Stimulated activated CD4-positive, alpha-beta T cell treated with anti-CD3 and anti-CD28 coated beads, Interleukin-1b, Interleukin-23, amount 100 ng/mL, for 24 hours (primary cell): ENCODE results near the gene IL1R1.

Source experiments
- DNase-seq, 4 experiments: peaks; one replicate each; pipeline ENCODE4 v3.0.0-alpha.2; 2020; ENCODE audit warnings: low read depth in 4 of 4, low spot score in 1 of 4

Gene IL1R1

GRCh38 chr2:102197389-102198137 is 55.0 kb downstream of the IL1R1 start:
- DNase-seq: no peak

DNA sequence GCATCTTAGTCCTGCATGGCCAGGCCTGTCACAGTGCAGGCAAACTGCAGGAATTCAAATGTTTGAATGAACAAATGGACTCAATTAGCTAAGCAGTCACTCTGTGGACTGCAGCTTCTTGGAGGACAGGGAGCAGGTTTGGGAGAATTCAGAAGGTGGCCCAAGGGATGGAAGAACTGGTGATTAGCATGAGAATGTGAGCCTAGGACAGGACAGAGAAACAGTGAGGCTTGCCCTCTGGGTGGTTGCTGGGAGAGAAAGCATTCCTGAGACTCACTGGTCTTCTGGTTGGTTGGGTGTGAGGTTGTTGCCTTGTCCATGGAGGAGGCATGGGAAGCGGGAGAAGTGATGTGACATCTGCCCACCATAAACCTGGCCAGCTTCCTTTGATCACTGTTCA is 58.0 kb downstream of the IL1R1 start:
- DNase-seq: no peak

- DNase-seq: no peak
These were observed 62.1 kb downstream of the IL1R1 start for GRCh38 chr2:102204638-102205037.

- DNase-seq: no peak
These were observed 64.3 kb downstream of the IL1R1 start for GRCh38 chr2:102206666-102207341.

GRCh38 chr2:102208774-102209173 is 66.2 kb downstream of the IL1R1 start:
- no peak for DNase-seq

DNA sequence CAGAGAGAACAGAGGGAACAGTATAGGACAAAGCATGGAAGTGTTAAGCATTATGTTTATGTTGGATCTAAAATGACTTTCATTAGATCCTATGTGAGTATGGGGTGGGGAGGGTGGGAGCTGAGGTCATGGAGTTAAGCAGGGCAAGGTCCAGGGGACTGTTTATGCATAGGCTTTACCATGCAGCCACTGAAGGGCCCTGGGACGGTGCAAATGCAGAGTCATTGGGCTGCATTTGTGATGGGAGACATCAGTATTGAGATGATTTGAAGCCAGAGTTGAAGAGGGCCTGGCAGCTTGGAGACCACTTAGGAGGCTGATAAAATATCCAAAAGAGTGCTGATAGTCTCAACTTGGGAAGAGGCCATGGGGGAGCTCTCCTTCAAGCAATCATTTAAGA is 66.9 kb downstream of the IL1R1 start:
- no peak for DNase-seq

DNA sequence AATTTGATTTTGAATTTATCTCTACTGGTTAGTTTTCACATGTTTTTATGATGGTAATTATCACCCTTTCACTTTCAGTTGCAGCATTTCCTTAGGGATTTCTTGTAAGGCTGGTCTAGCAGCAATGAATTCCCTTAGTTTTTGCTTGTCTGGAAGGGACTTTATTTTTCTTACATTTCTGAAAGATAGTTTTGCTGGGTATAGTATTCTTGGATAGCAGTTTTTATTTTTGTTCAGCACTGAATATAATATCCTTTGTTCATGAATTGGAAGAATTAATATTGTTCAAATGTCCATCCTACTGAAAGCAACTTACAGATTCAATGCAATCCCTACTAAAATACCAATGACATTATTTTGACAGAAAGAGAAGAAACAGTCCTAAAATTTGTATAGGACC is 74.5 kb downstream of the IL1R1 start:
- no peak for DNase-seq

DNA sequence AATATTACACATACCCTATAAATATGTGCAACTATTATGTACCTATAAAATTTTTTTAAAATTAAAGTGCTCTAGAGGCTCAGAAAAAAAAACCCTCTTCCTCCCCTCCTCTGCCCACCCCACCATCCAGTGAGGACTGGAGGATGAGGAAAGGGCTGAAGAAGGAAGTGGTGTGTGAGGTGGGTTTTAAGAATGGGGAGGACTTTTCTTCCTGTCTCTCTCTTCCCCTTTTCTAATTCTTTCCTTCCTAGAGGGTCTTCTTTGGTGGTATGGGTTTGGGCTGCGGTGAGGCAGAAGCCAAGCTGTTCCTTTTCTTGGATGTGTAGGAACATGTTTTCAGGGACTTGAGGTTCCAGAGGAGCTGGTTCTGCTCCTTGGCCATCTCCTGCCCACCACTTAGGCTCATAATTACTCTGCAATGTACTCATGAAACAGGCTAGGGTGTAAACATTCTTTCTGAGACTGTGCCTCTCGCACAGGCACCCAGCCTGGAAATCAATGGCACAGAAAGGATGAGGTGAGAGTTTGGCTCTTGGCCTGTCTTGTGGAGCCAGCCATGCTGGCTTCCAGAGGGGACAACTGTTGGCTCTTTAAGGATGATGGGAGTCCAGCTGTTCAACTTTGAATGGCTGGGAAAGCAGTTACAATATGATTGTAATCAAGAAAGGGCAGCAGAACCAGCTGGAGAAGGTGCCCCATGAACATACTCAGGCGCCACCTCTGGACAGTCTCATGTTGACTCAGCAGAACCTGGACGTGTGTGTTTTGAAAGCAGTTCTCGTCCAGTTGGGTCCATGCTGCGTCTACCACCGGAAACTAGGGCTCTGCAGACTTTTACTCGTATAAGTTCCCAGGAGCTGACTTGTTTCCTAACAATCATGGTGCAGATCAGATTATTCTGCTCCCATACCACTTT is 82.5 kb downstream of the IL1R1 start:
- DNase-seq: no peak

GRCh38 chr2:102226171-102226570 is 83.6 kb downstream of the IL1R1 start:
- DNase-seq: no peak

DNA sequence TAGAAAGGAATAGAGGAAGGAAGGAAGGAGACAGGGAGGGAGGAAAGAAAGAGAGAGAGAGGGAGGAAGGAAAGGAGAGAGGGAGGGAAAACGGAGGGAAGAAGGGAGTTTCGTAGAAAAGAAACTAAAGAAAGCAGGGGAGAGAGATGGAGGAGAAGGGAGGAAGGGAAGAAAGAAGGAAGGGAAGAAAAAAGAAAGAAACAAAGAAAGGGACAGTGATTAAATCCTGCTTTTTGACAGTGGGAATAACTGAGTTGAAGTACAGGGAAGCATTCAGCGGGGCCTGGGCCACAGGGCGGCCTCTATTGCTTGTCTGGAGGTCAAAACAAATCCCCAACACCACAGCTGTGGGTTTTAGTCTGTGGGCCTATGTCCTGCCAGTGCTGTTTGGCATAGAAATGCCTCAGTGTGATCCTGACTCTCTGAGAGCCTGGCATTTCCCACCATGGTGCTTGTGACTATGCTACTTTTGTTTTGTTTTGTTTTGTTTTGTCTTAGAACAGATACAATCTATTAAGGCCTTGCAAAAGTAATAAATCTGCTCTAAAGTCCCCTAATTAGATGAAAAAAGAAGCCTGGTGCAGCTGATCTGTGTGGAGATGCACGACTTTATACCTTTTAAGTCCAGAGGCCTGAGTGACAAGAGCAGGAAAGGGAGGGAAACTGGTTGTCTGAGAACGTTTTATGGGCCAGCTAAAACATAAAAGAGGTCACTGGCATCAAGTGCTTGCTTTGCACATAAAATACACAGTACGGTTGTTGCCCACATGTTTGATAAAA is 84.3 kb downstream of the IL1R1 start:
- DNase-seq: no peak

GRCh38 chr2:102229141-102229769 is 86.7 kb downstream of the IL1R1 start:
- DNase-seq: no peak
